ENCODE measurements around the gene NCOA5.
"Not testable (repeated sequence)": the region's sequence is repeated elsewhere in the genome, so short reads cannot be mapped to it uniquely, and the experiment has no call there.

NCOA5 gene

DNA sequence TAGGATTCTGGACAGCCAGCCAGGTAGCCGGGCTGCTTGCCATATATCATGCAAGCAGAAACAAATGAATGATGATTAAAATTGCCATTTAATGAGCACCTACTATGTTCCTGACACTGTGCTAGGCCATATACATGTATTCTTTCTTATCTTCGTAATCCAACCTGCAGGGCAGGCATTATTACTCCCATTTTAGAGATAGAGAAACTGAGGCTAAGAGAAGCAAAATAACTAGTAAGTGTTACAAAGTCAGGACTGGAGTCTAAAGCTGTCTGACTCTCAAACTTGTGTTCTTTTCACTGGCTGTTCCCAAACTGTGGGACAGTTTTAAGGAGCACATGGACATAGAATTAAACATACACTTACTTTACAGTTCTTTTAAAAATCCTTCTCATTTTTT, 30.4 kb upstream of the NCOA5 start:
- no peak for DNase-seq (ENCODE audit: low read depth in 3 of 3)

DNA sequence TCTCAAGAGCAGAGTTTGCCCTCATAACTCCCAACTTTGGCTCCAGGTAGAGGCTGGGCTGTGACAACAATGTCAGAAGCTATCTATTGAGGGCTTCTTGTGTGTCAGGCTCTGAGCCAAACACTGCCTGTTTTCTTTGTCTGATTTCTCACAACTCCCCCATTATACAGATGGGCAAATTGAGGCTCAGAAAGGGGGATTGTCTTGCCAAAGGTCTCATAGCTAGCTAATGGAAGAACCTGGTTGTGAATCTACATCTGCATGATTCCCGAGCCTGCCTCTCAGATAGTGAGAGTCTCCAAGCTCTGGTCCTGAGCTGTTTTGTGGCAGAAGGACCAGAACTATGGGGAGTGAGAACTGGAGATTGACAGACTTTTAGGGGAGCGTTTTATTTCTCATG, 29.8 kb upstream of the NCOA5 start:
- no peak for DNase-seq (ENCODE audit: low read depth in 3 of 3)

DNA sequence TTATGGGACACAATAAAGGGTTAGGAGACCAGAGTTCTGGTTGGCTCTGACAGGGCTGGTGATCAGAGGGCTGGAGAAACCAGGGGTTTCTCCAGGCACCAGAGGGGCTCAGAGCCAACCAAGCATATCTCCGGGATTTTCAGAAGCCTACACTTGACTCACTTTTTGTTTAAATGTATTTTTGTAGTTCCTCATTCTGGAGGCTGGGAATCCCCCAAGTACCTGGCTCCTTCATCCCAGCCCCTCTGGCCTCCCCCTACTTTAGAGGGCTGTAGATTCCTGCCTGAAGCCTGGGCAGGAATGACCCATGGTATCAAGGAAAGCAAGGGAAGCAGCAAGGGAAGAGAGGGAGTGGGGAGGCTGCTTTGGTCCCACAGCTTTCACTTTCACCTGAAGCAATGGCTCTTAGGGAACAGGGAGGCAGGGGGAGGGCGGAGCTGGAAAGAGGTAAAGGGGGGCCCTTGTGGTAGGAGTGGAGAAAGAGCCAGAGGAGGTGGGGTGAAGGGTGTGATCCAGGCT, 29.3 kb upstream of the NCOA5 start:
- DNase-seq (ENCODE audit: low read depth in 3 of 3) = no peak

DNA sequence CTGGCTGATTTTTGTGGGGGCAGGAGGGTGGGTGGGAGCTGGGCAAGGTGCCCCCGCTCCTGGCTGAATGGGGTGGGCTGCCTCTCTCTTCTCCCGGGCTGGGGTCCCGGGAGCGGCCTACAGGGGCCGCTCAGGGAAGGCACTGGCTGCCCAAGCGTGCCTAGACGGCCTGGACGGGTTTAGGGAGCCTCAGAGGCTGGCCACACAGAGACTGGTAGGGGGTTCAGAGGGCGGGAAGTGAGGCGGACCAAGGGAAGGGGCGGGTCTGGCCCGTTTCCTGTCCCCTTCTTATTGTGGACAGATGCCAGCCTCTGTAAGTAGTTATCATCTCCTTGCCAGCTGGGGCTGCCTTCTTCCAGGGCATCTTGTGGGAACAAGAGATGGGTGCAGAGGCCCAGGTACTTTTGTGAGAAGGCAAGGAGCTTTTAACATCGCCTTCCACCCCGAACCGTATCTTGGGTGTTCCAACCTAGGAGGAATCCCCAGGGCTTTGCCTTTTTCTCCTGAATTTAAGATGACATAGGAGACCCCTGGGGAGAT, 28.8 kb upstream of the NCOA5 start:
- no peak for DNase-seq (ENCODE audit: low read depth in 3 of 3)

DNA sequence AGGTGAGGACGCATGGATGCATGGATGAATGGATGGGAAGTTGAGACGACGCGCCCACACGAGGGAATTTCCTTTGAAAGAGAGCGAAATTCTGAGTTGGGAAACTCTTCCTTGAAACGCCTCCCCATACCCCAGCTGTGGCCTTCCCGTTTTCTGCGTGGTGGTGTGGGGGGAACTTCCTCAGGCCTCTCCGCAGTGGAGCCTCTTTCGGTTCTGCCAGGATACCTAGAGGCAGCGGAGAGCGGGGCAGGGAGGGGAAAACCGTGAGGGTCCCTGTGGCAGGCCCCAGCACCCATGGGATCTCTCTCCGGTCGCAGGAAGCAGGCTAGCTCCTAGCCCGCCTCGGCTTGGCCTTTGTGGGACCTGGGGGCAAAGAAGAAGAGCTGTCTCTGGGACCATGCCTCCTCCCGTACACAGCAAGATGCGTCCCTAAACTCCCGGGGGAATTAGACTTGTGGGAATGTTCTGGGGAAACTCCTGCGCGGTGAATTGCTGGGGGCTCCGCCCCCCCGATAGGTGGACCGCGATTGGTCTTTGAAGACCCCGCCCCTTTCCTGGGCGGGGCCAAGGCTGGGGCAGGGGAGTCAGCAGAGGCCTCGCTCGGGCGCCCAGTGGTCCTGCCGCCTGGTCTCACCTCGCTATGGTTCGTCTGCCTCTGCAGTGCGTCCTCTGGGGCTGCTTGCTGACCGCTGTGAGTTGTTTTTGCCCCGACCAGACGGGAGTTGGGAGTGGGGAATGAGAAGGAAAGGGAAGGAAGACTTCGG, 28.1 kb upstream of the NCOA5 start, which contains the start of gene CD40:
Gene CD40 (plus strand): TSS at position 611 of the 764 bp plus-strand sequence. CDS start 30 bp downstream, at position 641.
- DNase-seq (ENCODE audit: low read depth in 3 of 3) = peak; percentile 39 to 74 (median 41)

DNA sequence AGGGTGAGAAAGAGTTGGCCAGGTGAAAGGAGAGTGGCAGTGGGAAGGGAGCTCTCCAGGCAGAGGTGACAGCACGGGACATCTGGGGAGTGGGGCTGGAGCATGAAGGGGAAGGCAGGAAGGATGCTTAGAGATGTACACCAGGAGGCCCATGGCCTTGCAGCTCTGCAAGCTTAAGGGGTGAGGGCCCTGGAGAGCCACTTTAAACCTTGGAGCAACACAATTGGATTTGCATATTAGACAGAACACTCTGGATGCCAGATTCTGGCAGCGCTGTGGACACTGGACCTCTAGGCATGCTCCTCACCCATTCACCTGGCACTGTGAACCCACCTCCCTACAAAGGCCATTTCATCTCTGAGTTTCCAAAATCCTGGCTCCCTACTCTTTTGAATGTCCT, 24.7 kb upstream of the NCOA5 start:
- no peak for DNase-seq (ENCODE audit: low read depth in 3 of 3)

DNA sequence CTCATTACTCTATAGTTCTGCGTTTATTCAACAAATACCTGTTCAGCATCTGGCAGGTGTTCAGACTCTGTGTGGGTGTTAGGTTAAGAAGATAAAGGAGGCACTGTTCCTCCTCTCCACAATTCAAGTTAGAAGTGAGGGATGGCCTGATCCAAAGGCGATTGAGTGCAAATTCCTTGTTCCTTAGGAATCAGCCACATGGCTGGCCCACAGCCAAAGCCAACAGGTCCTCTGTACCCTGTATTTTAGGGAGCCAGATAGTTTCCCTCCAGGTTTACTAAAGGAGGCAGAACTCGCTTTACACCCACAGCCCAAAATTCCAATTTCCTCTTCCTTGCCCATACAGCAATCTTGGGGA, 23.3 kb upstream of the NCOA5 start:
- no peak for DNase-seq (ENCODE audit: low read depth in 3 of 3)

DNA sequence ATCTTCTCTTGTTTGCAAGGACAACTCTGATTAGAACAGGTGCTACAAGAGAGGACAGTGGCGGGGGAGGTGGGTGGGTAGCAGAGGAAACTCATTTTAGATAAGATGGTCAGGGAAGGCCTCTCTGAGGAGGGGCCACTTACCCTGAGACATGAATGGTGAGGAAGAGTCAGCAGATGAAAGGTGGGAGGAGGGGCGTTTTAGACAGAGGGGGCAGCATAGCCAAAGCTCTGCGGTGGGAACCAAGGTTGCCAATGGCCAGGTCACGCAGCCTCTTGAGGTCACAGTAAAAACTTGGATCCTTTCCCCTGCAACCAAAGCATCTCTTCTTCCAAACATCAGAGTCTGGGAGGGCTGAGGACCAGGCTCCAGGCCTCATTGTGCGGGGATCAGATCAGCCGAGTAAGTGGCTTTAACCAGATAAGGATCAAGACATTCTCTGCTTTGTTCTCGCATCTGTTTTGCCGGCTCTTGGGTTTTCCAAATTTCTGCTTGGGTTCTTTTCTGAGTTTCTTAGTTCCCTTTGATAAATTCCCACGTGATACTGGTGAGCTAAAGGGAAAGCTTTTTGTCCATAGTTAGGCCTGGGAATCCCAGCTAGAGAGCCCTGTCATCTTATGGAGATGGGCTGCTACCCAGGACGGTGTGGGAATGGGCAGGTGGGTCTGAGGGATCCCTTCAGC, 22.8 kb upstream of the NCOA5 start:
- no peak for DNase-seq (ENCODE audit: low read depth in 3 of 3)

DNA sequence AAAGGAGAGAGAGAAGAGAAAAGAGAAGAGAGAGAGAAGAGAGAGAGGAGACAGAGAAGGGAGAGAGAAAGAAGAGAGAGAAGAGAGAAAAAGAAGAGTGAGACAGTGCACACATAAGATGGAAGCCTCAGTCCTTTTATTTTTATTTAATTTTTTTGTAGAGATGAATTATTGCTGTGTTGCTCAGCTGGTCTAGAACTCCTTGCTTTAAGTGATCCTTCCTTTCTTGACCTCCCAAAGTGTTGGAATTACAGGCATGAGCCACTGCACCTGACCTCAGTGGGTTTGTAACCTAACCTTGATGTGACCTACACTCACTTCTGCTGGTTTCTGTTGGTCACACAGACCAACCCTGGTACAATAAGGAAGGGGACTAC, 22.1 kb upstream of the NCOA5 start:
- DNase-seq (ENCODE audit: low read depth in 3 of 3) = no peak

DNA sequence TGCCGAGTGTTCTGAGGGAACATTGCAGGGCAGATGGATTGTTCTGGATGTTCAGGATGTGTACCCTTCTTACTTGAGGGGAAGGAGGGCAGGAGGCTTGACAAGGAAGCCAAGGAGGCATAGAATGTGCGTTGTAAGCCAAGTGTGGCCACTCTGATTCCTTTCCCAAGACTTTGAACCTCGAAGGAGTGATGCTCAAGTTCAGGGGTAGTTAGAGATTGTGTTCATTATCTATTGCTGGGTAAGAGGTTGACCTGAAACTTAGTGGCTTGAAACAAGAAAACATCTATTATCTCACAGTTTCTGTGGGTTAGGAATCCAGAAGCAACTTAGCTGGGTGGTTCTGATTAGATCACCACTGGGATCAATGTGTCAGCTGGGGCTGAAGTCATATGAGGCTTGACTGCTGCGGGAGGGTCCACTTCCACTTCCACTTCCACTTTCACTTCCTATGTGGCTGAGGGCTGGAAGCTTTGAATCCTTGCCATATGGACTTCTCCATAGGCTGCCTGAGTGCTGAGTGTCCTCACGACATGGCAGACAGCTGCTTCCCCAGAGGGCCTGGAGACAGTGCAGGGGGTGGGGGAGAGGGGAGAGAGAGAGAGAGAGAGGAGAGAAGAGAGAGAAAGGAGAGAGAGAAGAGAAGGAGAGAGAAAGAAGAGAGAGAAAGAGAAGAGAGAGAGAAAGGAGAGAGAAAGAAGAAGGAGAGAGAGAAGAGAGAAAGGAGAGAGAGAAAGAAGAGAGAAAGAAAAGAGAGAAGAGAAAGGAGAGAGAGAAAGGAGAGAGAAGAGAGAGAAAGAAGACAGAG, 21.5 kb upstream of the NCOA5 start:
- DNase-seq (ENCODE audit: low read depth in 3 of 3) = peak in 2 of 3 donors; percentile 13 to 34

DNA sequence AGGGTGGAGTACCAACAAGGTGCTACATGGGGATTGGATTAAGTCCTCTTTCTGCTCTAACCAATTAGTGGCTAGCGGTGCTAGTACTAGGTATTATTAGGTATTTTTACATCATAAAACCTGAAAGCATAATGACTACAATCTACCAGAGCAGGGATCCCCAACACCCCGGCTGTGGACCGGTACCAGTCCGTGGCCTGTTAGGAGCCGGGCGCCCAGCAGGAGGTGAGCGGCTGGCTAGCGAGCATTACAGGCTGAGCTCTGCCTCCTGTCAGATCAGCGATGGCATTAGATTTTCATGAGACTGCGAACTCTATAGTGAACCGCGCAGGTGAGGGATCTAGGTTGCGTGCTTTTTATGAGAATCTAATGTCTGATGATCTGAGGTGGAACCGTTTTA, 19.2 kb upstream of the NCOA5 start:
- no peak for DNase-seq (ENCODE audit: low read depth in 3 of 3)

DNA sequence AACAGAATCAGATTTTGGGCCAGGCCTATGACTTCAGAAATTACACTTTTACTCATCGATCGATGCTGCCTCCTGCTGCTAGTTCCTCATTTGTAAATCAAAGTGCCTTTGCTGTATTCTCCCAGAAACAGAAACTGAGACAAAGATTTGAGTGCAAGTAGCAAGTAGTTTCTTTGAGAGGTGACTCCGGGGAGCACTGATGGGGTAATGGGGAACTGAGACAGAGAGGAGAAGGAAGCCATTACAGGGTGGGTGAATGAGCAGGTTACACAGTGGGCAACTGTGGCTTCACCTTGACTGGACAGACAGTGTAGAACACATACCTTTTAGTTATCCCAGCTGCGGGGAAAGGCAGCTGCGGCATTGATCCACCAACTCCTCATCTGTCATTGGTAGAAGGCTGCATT, 18.7 kb upstream of the NCOA5 start:
- no peak for DNase-seq (ENCODE audit: low read depth in 3 of 3)

DNA sequence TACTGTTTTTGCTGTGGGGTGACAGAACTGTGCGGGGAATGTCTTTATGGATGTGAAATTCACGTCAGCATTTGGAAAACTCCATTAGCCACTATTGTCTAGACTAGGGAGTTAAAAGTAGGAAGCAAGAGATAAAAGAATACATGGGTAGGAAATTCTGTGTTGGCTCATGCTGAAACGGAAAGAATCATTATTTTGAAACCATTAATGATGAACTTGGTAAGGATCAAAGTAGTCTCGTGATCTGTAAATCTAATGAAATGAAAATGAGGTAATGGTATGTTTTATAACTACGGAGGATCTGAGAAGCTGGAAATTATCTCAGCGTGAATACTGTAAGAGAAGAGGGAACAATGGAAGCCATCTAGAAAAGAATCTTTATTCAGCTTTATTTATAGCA, 17.3 kb upstream of the NCOA5 start:
- DNase-seq (ENCODE audit: low read depth in 3 of 3) = no peak

DNA sequence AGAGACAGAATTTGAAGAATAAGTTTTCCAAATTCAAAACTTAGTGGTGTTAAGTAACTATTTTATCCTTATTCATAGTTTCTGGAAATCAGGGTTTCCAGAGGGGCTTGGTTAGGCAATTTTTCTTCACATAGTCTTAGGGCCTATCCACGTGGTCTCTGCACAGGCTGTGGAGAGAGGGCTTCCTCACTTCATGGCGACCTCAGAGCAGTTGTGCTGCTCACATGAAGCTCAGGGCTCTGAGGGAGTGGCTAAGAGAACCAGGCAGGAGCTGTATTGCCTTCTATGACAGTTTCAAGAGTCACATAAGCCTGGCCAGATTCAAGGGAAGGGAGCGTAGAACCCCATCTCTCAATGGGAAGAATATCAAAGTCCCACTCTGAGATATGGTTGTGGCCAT, 14.5 kb upstream of the NCOA5 start:
- no peak for DNase-seq (ENCODE audit: low read depth in 3 of 3)

DNA sequence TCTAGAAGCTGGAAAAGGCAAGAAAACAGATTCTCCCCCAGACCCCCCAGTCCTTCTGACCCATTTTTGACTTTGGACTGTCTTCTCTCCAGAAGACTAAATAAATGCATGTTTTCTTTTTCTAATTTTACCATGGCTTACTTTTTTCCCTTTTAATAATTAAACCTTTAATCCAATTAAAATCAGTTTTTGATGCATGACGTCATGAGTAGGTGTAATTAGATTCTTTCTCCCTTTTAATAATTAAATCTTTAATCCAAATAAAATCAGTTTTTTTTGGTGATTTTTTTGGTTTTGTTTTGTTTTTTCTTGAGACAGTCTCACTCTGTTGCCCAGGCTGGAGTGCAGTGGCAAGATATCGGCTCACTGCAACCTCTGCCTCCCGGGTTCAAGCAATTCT, 13.2 kb upstream of the NCOA5 start:
- no peak for DNase-seq (ENCODE audit: low read depth in 3 of 3)

DNA sequence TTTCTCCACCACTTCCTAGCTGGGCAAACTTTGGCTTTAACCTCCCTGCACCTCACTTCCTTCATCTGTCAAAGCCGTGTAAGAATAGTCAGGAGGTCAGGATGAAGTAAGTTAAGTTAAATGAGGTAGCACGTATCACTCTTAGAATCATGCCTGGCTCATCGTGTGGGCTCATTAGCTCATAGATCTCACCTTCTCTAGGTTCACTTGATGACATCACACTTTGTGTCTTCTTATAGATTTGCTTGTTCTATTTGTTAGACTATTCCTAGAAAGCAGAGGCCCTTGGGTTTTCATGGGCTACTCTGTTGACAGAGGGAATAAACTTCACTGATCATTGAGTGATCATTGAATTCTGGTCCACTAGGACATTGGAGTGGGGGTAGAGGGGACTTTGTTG, 12.2 kb upstream of the NCOA5 start:
- no peak for DNase-seq (ENCODE audit: low read depth in 3 of 3)

DNA sequence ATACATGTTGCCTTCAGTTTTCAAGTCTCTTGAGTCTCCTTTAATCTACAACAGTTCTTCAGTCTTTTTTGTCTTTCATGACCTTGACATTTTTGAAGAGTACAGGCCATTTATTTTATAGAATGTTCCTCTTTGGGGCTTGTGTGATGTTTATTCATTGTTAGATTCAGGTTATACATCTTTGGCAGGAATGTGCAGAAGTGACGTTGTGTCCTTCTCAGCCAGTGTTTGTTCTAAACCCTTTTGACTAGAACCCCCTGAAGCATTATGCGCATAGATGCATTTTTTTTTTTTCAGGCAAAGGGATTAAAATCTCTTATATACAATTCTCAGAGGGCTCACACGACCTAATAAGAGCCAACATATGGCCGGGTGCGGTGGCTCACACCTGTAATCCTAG, 11.2 kb upstream of the NCOA5 start:
- no peak for DNase-seq (ENCODE audit: low read depth in 3 of 3)

DNA sequence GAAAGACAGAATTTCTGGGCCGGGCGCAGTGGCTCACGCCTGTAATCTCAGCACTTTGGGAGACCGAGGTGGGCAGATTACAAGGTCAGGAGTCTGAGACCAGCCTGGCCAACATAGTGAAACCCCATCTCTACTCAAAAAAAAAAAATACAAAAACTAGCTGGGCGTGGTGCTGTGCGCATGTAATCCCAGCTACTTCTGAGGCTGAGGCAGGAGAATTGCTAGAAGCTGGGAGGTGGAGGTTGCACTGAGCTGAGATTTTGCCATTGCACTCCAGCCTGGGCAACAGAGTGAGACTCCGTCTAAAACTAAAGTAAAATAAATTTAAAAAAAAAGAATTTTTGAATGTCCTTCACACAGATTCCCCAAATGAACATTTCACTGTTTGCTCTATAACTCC, 10.7 kb upstream of the NCOA5 start:
- not testable (repeated sequence) for DNase-seq (ENCODE audit: low read depth in 3 of 3)

DNA sequence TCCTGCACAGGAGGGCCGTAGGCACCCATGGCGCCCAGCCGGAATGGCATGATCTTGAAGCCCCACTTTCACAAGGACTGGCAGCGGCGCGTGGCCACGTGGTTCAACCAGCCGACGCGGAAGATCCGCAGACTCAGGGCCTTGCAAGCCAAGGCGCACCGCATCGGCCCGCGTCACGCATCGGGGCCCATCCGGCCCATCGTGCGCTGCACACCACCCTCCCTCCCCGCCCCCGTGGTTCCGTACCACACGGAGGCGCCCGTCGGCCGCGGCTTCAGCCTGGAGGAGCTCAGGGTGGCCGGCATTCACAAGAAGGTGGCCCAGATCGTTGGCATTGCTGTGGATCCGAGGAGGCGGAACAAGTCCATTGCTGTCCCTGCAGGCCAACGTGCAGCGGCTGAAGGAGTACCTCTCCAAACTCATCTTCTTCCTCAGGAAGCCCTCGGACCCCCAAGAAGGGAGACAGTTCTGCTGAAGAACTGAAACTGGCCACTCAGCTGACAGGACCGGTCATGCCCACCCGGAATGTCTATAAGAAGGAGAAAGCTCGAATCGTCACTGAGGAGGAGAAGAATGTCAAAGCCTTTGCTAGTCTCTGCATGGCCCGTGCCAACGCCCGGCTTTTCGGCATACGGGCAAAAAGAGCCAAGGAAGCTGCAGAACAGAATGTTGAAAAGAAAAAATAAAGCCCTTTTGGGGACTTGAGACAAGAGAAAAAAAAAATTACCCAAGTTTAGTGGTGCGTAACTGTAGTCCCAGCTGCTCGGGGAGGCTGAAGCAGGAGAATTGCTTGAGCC, 9.9 kb upstream of the NCOA5 start:
- no peak for DNase-seq (ENCODE audit: low read depth in 3 of 3)

DNA sequence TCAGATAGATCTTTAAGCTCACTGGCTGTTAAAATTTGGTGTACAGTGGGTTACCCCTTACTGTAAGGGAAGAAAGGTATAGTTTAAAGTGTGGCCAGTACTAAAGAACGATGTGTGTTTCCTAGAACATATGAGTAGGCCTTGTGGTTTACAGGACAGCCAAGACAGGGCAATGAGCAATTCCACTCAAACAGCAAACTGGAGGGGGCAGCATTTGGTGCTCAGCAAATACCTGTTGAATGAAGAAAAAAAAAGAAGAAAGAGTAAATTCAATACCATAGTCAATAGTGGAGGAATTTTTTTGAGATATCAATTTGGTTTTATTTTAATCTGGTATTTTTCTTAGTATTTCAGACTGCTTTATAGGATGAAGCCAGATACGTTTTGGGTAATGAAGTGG, 3.8 kb upstream of the NCOA5 start:
- DNase-seq (ENCODE audit: low read depth in 3 of 3) = no peak

Data from stimulated activated CD4-positive, alpha-beta T cell treated with anti-CD3 and anti-CD28 coated beads, TNF-alpha, amount 100 ng/mL, for 48 hours (primary cell).